GM12878 (cell line): Measurements from ENCODE around the gene CCDC61. TPM values are rescaled to one million over a fixed set of nuclear protein-coding genes. Genes with fewer than 3 reads are reported as not detected.

Source experiments
- ATAC-seq: fragments of 200-7000 bp; cut with Tn5 transposase; 3 replicates; pipeline ENCODE4 v1.9.1; 2020; ENCODE audit warnings: mild to moderate bottlenecking, moderate library complexity
- BruUV-seq: library from RNA; stranded (reverse); fragments of 400-500 nt; replicated peaks from 2 replicates; lab custom pipeline; 2021; lab: Mats Ljungman, UMichigan
- CTCF ChIA-PET: fragments of 300-600 bp; sonication (Branson Sonifier 250); formaldehyde crosslinking; extraction: SDS; loops from one replicate; lab custom pipeline; 2021; ENCODE audit warnings: inconsistent platforms; lab: Yijun Ruan, JAX
- POLR2A ChIA-PET: fragments of 350-600 bp; formaldehyde crosslinking; extraction: SDS; loops from one replicate; lab custom pipeline; 2021; ENCODE audit warnings: inconsistent platforms; lab: Charles Lee
- RAD21 ChIA-PET: fragments of 300-600 bp; sonication (Branson Sonifier 250); formaldehyde crosslinking; loops from one replicate; lab custom pipeline; 2023; ENCODE audit warnings: antibody characterized with exemption; ENCODE audit not compliant: unreplicated experiment; lab: Charles Lee
- SMC1A ChIA-PET: fragments of 300-600 bp; sonication (Branson Sonifier 250); formaldehyde crosslinking; loops from one replicate; lab custom pipeline; 2023; ENCODE audit not compliant: unreplicated experiment, uncharacterized antibody; lab: Charles Lee
- DNase-seq: peaks from one replicate; pipeline ENCODE4 v3.0.0-alpha.2; 2011; ENCODE audit warnings: low read depth, low spot score
- FAIRE-seq: peaks from 3 replicates; lab custom pipeline; 2011; peaks lifted over from hg19 to GRCh38; lab: Jason Lieb, UNC
- H2AFZ ChIP-seq: 2 replicates; pipeline ENCODE4 v1.6.0; 2011; ENCODE audit warnings: low read depth, low read length, control low read depth; ENCODE audit not compliant: control insufficient read depth
- H3K27ac ChIP-seq: 2 replicates; pipeline ENCODE4 v1.5.1; 2011; ENCODE audit warnings: control low read depth; ENCODE audit not compliant: control insufficient read depth, insufficient read depth
- H3K27me3 ChIP-seq, 2 experiments: replicated peaks in 1 of 2; 2 replicates each; pipeline versions ENCODE4 v1.6.0 to v1.6.1; 2011; ENCODE audit warnings: low read length in 1 of 2; ENCODE audit not compliant: control insufficient read depth in 2 of 2, insufficient read depth in 2 of 2
- H3K36me3 ChIP-seq, 2 experiments: 2 replicates each; pipeline ENCODE4 v1.5.1; 2011; ENCODE audit warnings: low read length in 1 of 2; ENCODE audit not compliant: control insufficient read depth in 2 of 2, insufficient read depth in 2 of 2
- H3K4me1 ChIP-seq: 2 replicates; pipeline ENCODE4 v1.6.1; 2011; ENCODE audit warnings: mild to moderate bottlenecking, low read length, moderate library complexity, mixed read lengths; ENCODE audit not compliant: control insufficient read depth, insufficient read depth
- H3K4me2 ChIP-seq: 2 replicates; pipeline ENCODE4 v1.6.0; 2011; ENCODE audit warnings: control low read depth; ENCODE audit not compliant: control insufficient read depth, insufficient read depth
- H3K4me3 ChIP-seq: fragments of 200-600 bp; sonication (generic); 2 replicates; pipeline ENCODE4 v1.5.1; 2016
- H3K79me2 ChIP-seq: 2 replicates; pipeline ENCODE4 v1.6.0; 2011; ENCODE audit warnings: low read length; ENCODE audit not compliant: control insufficient read depth, insufficient read depth
- H3K9ac ChIP-seq: 2 replicates; pipeline ENCODE4 v1.8.0; 2011; ENCODE audit warnings: low read length, control low read depth, mixed read lengths; ENCODE audit not compliant: control insufficient read depth, insufficient read depth
- H3K9me3 ChIP-seq: replicated peaks from 3 replicates; pipeline ENCODE4 v1.5.1; 2011; ENCODE audit warnings: mild to moderate bottlenecking, low read length; ENCODE audit not compliant: control insufficient read depth, insufficient read depth
- H4K20me1 ChIP-seq: 2 replicates; pipeline ENCODE4 v1.6.0; 2011; ENCODE audit not compliant: control insufficient read depth, insufficient read depth
- RAD21 ChIP-seq: IDR thresholded peaks from 2 replicates; pipeline ENCODE4 v1.6.1; 2011; ENCODE audit warnings: mild to moderate bottlenecking, low read depth, low read length, moderate library complexity; ENCODE audit not compliant: insufficient read depth
- ZZZ3 ChIP-seq: IDR thresholded peaks from 2 replicates; pipeline ENCODE4 v1.6.1; 2011; ENCODE audit warnings: low read depth; ENCODE audit not compliant: control insufficient read depth, insufficient read length
- WGBS: methylation state at CpG from one replicate; pipeline ENCODE4 v1.1.6; 2016; ENCODE audit warnings: low lambda C conversion rate; ENCODE audit not compliant: insufficient replicate concordance, insufficient coverage; ENCODE audit errors: missing lambda C conversion rate; 5-methylcytosine and 5-hydroxymethylcytosine counted together
- in situ Hi-C: fragments of 300-500 bp; cut with MboI; formaldehyde crosslinking; loops from 9 replicates; pipeline ENCODE4 v1.14.3; 2018; ENCODE audit warnings: mixed read lengths
- intact Hi-C: fragments of 100-400 bp; cut with micrococcal nuclease; formaldehyde crosslinking; loops from one replicate; pipeline ENCODE4 v1.14.2; 2022; ENCODE audit not compliant: unreplicated experiment
- polyA plus RNA-seq, 11 experiments: library from polyadenylated mRNA; depleted of rRNA in 4 of 11; unstranded in 6 of 11; stranded (reverse) in 5 of 11; fragments of >200 nt; fragmentation: Nextera tagmentation in 4 of 11; fragmentation: Illumina TruSeq in 1 of 11; extraction: Ambion mirVana in 4 of 11; extraction: Trizol in 1 of 11; gene quantifications; 1 replicate in 1 of 11; 2 replicates in 10 of 11; pipeline versions ENCODE4 v1.2.1 to v1.2.3, GENCODE V29; 2011 to 2016; ENCODE audit warnings: inconsistent platforms in 2 of 11, missing spikeins in 2 of 11, low read depth in 1 of 11
- total RNA-seq, 4 experiments: library from RNA; depleted of rRNA in 3 of 4; stranded (reverse); fragments of >200 nt in 3 of 4; fragmentation: Illumina TruSeq in 1 of 4; extraction: Trizol in 1 of 4; gene quantifications; 2 replicates each; pipeline versions ENCODE4 v1.2.1 to v1.2.3, GENCODE V29; 2013 to 2021
- TF ChIP-seq, protein P1 (sequence below): IDR thresholded peaks from 2 replicates; pipeline ENCODE4 v1.6.1; 2011; ENCODE audit warnings: borderline replicate concordance, low read depth, mild to moderate bottlenecking, moderate library complexity, low read length; ENCODE audit not compliant: insufficient read depth, poor library complexity, severe bottlenecking
- TF ChIP-seq, protein P2 (sequence below): fragments of 450-650 bp; IDR thresholded peaks from 2 replicates; pipeline ENCODE4 v1.6.1; 2017; ENCODE audit warnings: borderline replicate concordance
- TF ChIP-seq, protein P3 (sequence below): fragments of 450-650 bp; IDR thresholded peaks from 2 replicates; pipeline ENCODE4 v1.6.1; 2017; ENCODE audit warnings: mild to moderate bottlenecking, moderate library complexity

CCDC61 gene
- total and polyA plus RNA-seq, 10 of the 15 experiments (the other 5 are each of a cell fraction or from before 2014, with no cell fraction given): 0.27 to 27.1 (median 8.7) TPM

DNA sequence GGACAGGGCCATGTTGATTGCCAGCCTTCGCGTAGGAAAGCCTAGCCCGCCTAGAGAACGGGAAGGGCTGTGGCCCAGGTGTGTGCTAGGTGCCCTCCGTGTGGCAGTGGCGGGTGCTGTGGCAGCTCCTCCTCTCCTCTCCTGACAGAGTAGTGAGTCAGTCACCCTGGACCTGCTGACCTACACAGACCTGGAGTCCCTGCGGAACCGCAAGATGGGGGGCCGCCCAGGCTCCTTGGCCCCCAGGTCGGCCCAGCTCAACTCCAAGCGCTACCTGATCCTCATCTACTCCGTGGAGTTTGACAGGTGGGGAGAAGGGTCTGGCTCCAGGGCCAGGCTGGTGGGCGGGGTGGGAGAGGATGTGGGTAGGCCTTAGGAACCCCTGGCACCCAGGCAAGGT, 11.1 kb downstream of the CCDC61 start:
- TF ChIP-seq, protein P1, sequence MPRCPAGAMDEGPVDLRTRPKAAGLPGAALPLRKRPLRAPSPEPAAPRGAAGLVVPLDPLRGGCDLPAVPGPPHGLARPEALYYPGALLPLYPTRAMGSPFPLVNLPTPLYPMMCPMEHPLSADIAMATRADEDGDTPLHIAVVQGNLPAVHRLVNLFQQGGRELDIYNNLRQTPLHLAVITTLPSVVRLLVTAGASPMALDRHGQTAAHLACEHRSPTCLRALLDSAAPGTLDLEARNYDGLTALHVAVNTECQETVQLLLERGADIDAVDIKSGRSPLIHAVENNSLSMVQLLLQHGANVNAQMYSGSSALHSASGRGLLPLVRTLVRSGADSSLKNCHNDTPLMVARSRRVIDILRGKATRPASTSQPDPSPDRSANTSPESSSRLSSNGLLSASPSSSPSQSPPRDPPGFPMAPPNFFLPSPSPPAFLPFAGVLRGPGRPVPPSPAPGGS: no peak
- TF ChIP-seq ZZZ3: no peak
- TF ChIP-seq, protein P2, sequence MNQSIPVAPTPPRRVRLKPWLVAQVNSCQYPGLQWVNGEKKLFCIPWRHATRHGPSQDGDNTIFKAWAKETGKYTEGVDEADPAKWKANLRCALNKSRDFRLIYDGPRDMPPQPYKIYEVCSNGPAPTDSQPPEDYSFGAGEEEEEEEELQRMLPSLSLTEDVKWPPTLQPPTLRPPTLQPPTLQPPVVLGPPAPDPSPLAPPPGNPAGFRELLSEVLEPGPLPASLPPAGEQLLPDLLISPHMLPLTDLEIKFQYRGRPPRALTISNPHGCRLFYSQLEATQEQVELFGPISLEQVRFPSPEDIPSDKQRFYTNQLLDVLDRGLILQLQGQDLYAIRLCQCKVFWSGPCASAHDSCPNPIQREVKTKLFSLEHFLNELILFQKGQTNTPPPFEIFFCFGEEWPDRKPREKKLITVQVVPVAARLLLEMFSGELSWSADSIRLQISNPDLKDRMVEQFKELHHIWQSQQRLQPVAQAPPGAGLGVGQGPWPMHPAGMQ: no peak
- TF ChIP-seq RAD21: no peak
- TF ChIP-seq, protein P3, sequence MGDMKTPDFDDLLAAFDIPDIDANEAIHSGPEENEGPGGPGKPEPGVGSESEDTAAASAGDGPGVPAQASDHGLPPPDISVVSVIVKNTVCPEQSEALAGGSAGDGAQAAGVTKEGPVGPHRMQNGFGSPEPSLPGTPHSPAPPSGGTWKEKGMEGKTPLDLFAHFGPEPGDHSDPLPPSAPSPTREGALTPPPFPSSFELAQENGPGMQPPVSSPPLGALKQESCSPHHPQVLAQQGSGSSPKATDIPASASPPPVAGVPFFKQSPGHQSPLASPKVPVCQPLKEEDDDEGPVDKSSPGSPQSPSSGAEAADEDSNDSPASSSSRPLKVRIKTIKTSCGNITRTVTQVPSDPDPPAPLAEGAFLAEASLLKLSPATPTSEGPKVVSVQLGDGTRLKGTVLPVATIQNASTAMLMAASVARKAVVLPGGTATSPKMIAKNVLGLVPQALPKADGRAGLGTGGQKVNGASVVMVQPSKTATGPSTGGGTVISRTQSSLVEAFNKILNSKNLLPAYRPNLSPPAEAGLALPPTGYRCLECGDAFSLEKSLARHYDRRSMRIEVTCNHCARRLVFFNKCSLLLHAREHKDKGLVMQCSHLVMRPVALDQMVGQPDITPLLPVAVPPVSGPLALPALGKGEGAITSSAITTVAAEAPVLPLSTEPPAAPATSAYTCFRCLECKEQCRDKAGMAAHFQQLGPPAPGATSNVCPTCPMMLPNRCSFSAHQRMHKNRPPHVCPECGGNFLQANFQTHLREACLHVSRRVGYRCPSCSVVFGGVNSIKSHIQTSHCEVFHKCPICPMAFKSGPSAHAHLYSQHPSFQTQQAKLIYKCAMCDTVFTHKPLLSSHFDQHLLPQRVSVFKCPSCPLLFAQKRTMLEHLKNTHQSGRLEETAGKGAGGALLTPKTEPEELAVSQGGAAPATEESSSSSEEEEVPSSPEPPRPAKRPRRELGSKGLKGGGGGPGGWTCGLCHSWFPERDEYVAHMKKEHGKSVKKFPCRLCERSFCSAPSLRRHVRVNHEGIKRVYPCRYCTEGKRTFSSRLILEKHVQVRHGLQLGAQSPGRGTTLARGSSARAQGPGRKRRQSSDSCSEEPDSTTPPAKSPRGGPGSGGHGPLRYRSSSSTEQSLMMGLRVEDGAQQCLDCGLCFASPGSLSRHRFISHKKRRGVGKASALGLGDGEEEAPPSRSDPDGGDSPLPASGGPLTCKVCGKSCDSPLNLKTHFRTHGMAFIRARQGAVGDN: no peak
- Histone ChIP-seq H3K36me3 (no peaks in the 10 kb centered on the region), H3K27ac (no peak overlapping the region), H3K9ac (no peak overlapping the region), H2AFZ (no peak overlapping the region), H3K4me1 (no peaks in the 10 kb centered on the region), H3K27me3 (no peaks in the 10 kb centered on the region), H3K4me3 (no peak overlapping the region), H3K4me2 (no peak overlapping the region), H3K9me3 (no peaks in the 10 kb centered on the region), H4K20me1 (no peaks in the 10 kb centered on the region), H3K79me2 (no peaks in the 10 kb centered on the region)
- intact Hi-C loops: no loop called here
- ATAC-seq: no peak
- DNase-seq: no peak
- FAIRE-seq: no peak
- BruUV-seq: no TSS peak
- SMC1A ChIA-PET: interaction anchor here (0.9 kb wide), 1 partner anchor 11 kb away, joined by 3 read pairs; the partner anchor contains the start of gene CCDC61
- POLR2A ChIA-PET: no interaction called here
- 95% methylated on average over 13 of the region's 13 CpGs for WGBS
- CTCF ChIA-PET: interaction anchor here (0.8 kb wide), 1 partner anchor 10 kb away, joined by 3 read pairs; no protein-coding TSS in a partner anchor
- in situ Hi-C loops: no loop called here
- RAD21 ChIA-PET: no interaction called here
